Measurements from ENCODE around the gene PRDM12. TPM values are rescaled to one million over a fixed set of nuclear protein-coding genes. Genes with fewer than 3 reads are reported as not detected.

PRDM12 gene
- total RNA-seq, 1 experiment from 2014 or later = not detected

- peaks cover 5% of the 10 kb centered on the region; the same call in 1 of the 2 replicates for H3K79me2 ChIP-seq (ENCODE audit: insufficient read depth, low read length)
- Mint-ChIP-seq H3K27me3 (ENCODE audit: low read depth) (no peaks in the 10 kb centered on the region), H3K9me3 (no peaks in the 10 kb centered on the region), H3K4me1 (peaks cover 23 to 24% of the 10 kb centered on the region in 2 experiments), H3K4me3 (peak overlapping the region; percentile 90 to 96), H3K27ac (peak overlapping the region; percentile 87 to 96 (median 90); a peak in 6 of 7 replicates), H3K36me3 (ENCODE audit: insufficient read depth in 1 of 3, low read depth in 3 of 3) (peaks cover 0 to 3% (median 0%) of the 10 kb centered on the region in 3 experiments; a peak in 1 of 7 replicates)
- H2BK120ac ChIP-seq (ENCODE audit: low read depth, low read length, poor library complexity, severe bottlenecking) = peak overlapping the region; percentile 94
- no peak overlapping the region for H2BK5ac ChIP-seq (ENCODE audit: insufficient read length, low read length)
- H3K79me1 ChIP-seq (ENCODE audit: insufficient read depth, low read depth, low read length, poor library complexity, severe bottlenecking) = peaks cover 3% of the 10 kb centered on the region
- no peak overlapping the region for H3K4ac ChIP-seq (ENCODE audit: low read depth, low read length)
- peak overlapping the region; percentile 77 for H3K9ac ChIP-seq (ENCODE audit: extremely low read depth, insufficient read length, low read length)
- no peak overlapping the region for H4K5ac ChIP-seq (ENCODE audit: insufficient read length, low read depth, low read length)
- peaks cover 7% of the 10 kb centered on the region; the same call in 1 of the 2 replicates for H3K4me1 ChIP-seq (ENCODE audit: insufficient read depth, low read length)
- no CpG with 5 or more reads among the region's 68 CpGs for WGBS (ENCODE audit: extremely low coverage, insufficient read length, low lambda C conversion rate)
- H4K8ac ChIP-seq (replicated peaks; ENCODE audit: insufficient read length, low read depth, low read length) = no peak overlapping the region
- no peak overlapping the region for H2AK5ac ChIP-seq (ENCODE audit: insufficient read length, low read length)
- no peak overlapping the region for H2BK20ac ChIP-seq (ENCODE audit: low read depth, low read length, poor library complexity, severe bottlenecking)
- no peak overlapping the region for H4K91ac ChIP-seq (ENCODE audit: insufficient read length, low read depth, low read length)
- no peak overlapping the region for H3K23ac ChIP-seq (ENCODE audit: insufficient read length, low read depth, low read length)
- no peak for TF ChIP-seq CTCF (conservative IDR thresholded peaks at IDR 0.05)
- H3K56ac ChIP-seq (ENCODE audit: insufficient read length, low read depth, low read length) = no peak overlapping the region
- no peaks in the 10 kb centered on the region for H4K20me1 ChIP-seq (ENCODE audit: control insufficient read depth, insufficient read depth, insufficient read length)
- H3K27ac ChIP-seq (ENCODE audit: insufficient read length, low read depth, low read length) = peak overlapping the region; percentile 77
- H2BK12ac ChIP-seq (ENCODE audit: insufficient read length, low read depth, low read length) = peak overlapping the region; percentile 96
- peak; percentile 99 for DNase-seq
- H3K4me2 ChIP-seq (ENCODE audit: insufficient read depth, insufficient read length, low read length) = peak overlapping the region; percentile 89
- H2BK15ac ChIP-seq (ENCODE audit: low read depth, low read length) = no peak overlapping the region
- no peaks in the 10 kb centered on the region for H3K9me3 ChIP-seq (ENCODE audit: control insufficient read depth, low read depth, low read length)
- no peak overlapping the region for H3T11ph ChIP-seq (ENCODE audit: low read length)
- H3K14ac ChIP-seq (ENCODE audit: insufficient read depth, low read length) = peak overlapping the region; percentile 100
- H3K23me2 ChIP-seq (ENCODE audit: insufficient read length, low read depth, low read length, poor library complexity, severe bottlenecking) = peaks cover 5% of the 10 kb centered on the region
- H3K18ac ChIP-seq (ENCODE audit: insufficient read length, low read depth, low read length) = peak overlapping the region; percentile 100
- H3K27me3 ChIP-seq (ENCODE audit: insufficient read depth, low read length) = no peaks in the 10 kb centered on the region
- no peak overlapping the region for H2AFZ ChIP-seq (ENCODE audit: low read length)
These were observed 48.3 kb downstream of the PRDM12 start for GRCh38 chr9:130712564-130713285.
